Mucosa of rectum (tissue), 2 donors: ENCODE data around the gene ATXN1L.
A peak's percentile ranks its signal among the peaks of the same experiment; 100 is the strongest.

Experiments
- H3K27ac ChIP-seq, 2 donors: one replicate each; pipeline ENCODE4 v1.7.0; 2013; ENCODE audit warnings: inconsistent platforms in 2 of 2, low read depth in 2 of 2, low read length in 2 of 2
- H3K27me3 ChIP-seq, 2 donors: one replicate each; pipeline ENCODE4 v1.7.0; 2013; ENCODE audit warnings: low read length in 2 of 2; ENCODE audit not compliant: control insufficient read depth in 2 of 2, insufficient read depth in 2 of 2
- H3K36me3 ChIP-seq, 2 donors: one replicate each; pipeline ENCODE4 v1.7.0; 2013; ENCODE audit warnings: low read length in 2 of 2; ENCODE audit not compliant: control insufficient read depth in 2 of 2, insufficient read depth in 2 of 2
- H3K4me1 ChIP-seq, 2 donors: one replicate each; pipeline ENCODE4 v1.7.0; 2013; ENCODE audit warnings: low read length in 2 of 2, mild to moderate bottlenecking in 1 of 2; ENCODE audit not compliant: control insufficient read depth in 2 of 2, insufficient read depth in 2 of 2
- H3K4me3 ChIP-seq, 2 donors: one replicate each; pipeline ENCODE4 v1.7.0; 2013; ENCODE audit warnings: low read length in 2 of 2
- H3K9ac ChIP-seq, 2 donors: one replicate each; pipeline ENCODE4 v1.7.0; 2013; ENCODE audit warnings: low read length in 2 of 2, low read depth in 1 of 2, mild to moderate bottlenecking in 1 of 2
- H3K9me3 ChIP-seq, 2 donors: one replicate each; pipeline ENCODE4 v1.7.0; 2013; ENCODE audit warnings: low read length in 2 of 2; ENCODE audit not compliant: control insufficient read depth in 2 of 2
- donor health status: healthy.
- donor health status: Normal muscosa, but diverticular disease.

Gene ATXN1L

GRCh38 chr16:71867939-71868338, 22.2 kb downstream of the ATXN1L start:
- Histone ChIP-seq H3K36me3 (peaks cover 11 to 22% of the 10 kb centered on the region in 2 donors), H3K9me3 (no peaks in the 10 kb centered on the region), H3K4me3 (no peak overlapping the region), H3K27ac (no peak overlapping the region), H3K27me3 (no peaks in the 10 kb centered on the region), H3K9ac (no peak overlapping the region), H3K4me1 (no peaks in the 10 kb centered on the region)

GRCh38 chr16:71869089-71869488, 23.3 kb downstream of the ATXN1L start:
- Histone ChIP-seq H3K4me3 (no peak overlapping the region), H3K27me3 (no peaks in the 10 kb centered on the region), H3K9ac (no peak overlapping the region), H3K4me1 (no peaks in the 10 kb centered on the region), H3K27ac (no peak overlapping the region), H3K9me3 (no peaks in the 10 kb centered on the region), H3K36me3 (peaks cover 11 to 17% of the 10 kb centered on the region in 2 donors)

- Histone ChIP-seq H3K9ac (no peak overlapping the region), H3K27ac (no peak overlapping the region), H3K4me1 (no peaks in the 10 kb centered on the region), H3K9me3 (no peaks in the 10 kb centered on the region), H3K4me3 (no peak overlapping the region), H3K36me3 (peaks cover 3 to 9% of the 10 kb centered on the region in 2 donors), H3K27me3 (no peaks in the 10 kb centered on the region)
Measured at GRCh38 chr16:71870818-71871217, 25.0 kb downstream of the ATXN1L start.

GRCh38 chr16:71873199-71873598, 27.4 kb downstream of the ATXN1L start:
- Histone ChIP-seq H3K4me1 (no peaks in the 10 kb centered on the region), H3K27ac (no peak overlapping the region), H3K27me3 (no peaks in the 10 kb centered on the region), H3K9ac (no peak overlapping the region), H3K4me3 (no peak overlapping the region), H3K9me3 (no peaks in the 10 kb centered on the region), H3K36me3 (peaks cover 0 to 8% of the 10 kb centered on the region in 2 donors)

- Histone ChIP-seq H3K9me3 (no peaks in the 10 kb centered on the region), H3K9ac (no peak overlapping the region), H3K4me3 (no peak overlapping the region), H3K36me3 (peaks cover 8 to 21% of the 10 kb centered on the region in 2 donors), H3K27ac (no peak overlapping the region), H3K27me3 (no peaks in the 10 kb centered on the region), H3K4me1 (peaks cover 5 to 9% of the 10 kb centered on the region in 2 donors)
Measured at GRCh38 chr16:71878911-71879310, 33.1 kb downstream of the ATXN1L start.

DNA sequence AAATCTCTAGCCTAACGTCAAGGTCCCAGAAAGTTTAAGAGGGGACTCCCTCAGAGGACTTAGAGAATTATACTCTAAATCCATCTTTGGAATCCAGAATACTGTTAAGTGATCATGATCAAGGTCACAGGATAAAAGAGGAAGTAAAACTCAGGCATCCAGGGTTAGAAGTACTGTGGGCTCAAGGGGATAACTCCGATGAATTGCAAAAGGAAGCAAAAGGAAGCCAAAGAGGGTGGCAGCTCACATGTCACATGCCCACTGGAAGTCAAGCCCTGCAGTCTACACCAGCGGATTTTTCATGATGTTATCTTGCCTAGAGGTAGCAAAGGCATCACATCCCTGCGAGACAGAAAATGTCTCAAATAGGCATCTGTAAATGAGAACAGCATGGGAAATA, 34.4 kb downstream of the ATXN1L start:
- H3K36me3 ChIP-seq = peaks cover 8 to 21% of the 10 kb centered on the region in 2 donors
- no peak overlapping the region for H3K9ac ChIP-seq
- H3K4me1 ChIP-seq = peaks cover 8 to 15% of the 10 kb centered on the region in 2 donors
- no peak overlapping the region for H3K27ac ChIP-seq
- no peaks in the 10 kb centered on the region for H3K9me3 ChIP-seq
- H3K27me3 ChIP-seq = no peaks in the 10 kb centered on the region
- no peak overlapping the region for H3K4me3 ChIP-seq

DNA sequence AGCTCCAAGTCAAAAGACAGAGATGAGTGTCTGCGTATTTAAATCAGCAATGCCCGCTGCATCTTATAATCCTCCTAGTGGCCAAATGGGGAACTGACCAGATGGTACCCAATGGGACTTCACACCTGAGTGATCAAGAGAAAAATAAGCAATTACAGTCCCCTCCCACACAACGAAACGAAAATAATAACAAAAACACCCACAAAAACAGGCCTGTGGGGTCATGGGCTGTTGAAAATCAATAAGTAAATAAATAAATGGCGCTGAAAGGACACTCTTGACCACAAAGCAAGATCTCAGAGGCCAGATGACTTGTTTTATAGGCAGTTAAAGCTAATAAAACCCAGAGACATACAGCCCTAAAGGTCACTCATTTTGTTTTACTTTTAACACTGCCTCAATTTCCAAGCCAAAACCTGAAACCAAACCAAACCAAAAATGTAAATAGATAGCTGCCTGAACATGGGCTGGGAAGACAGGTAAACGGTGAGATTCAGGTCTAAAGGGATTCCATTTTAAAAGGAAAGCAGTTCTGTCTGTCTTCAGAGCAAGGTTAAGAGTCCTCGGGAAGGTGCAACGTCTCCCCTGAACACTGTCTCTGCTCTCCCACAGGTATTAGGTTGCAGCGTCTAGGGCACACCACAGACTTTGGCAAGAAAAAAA, 36.9 kb downstream of the ATXN1L start:
- Histone ChIP-seq H3K27ac (peak overlapping the region; percentile 83 to 85), H3K4me1 (peaks cover 8 to 15% of the 10 kb centered on the region in 2 donors), H3K9me3 (no peaks in the 10 kb centered on the region), H3K4me3 (peak overlapping the region; percentile 67 to 75), H3K27me3 (no peaks in the 10 kb centered on the region), H3K9ac (peak overlapping the region; percentile 27 to 88), H3K36me3 (peaks cover 8 to 14% of the 10 kb centered on the region in 2 donors)

GRCh38 chr16:71883168-71883848, 37.5 kb downstream of the ATXN1L start:
- peak overlapping the region; percentile 83 to 85 for H3K27ac ChIP-seq
- H3K4me3 ChIP-seq = peak overlapping the region; percentile 75 to 86
- no peaks in the 10 kb centered on the region for H3K9me3 ChIP-seq
- peaks cover 8 to 14% of the 10 kb centered on the region in 2 donors for H3K36me3 ChIP-seq
- no peaks in the 10 kb centered on the region for H3K27me3 ChIP-seq
- peak overlapping the region; percentile 83 to 88 for H3K9ac ChIP-seq
- H3K4me1 ChIP-seq = peaks cover 8 to 15% of the 10 kb centered on the region in 2 donors

DNA sequence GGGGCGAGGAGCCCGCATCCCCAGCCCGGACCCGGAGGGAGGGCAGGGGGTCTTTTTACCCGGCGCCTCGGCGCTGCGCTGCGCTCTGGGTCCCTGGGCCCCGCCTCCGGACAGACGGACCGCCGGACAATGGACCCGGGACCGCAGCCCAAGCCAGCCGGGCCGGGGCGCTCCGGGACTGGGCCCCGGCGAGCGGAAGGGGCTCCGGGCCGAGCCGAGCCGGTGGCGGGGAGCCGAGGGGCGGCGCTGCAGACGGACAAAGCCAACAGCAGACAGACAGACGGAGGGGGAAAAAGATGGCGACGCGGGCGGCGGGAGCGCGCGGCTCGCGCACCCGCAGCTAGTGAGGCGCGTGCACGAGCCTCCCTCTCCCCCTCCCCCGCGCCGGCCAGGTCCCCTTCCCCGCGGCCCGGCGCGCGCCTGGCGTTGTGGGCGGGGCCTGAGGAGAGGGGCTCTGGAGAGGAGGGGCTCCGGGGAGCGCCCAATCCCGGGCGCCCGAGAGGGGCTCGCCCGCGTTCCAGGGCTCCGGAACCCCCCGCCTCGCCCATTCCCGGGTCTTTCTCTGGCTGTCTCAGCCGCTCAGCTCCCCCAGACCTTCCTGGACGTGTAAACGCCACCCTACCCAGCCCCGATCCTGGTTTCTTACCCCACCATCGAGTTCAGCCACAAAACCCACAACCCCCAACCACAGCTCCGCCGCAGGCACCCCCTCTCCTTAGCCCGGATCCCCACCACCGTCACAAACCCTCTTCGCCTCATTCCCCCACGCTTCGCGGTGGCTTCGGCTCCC, 38.3 kb downstream of the ATXN1L start, which contains the start of gene ZNF821:
Gene ZNF821, minus strand, starts transcription at position 334 of the 790 bp plus-strand sequence. CDS start 4,236 bp downstream, outside the sequence.
- Histone ChIP-seq H3K36me3 (peaks cover 8 to 10% of the 10 kb centered on the region in 2 donors), H3K9ac (peak within 1 kb of the TSS; percentile 83 to 88), H3K4me1 (peaks cover 8 to 18% of the 10 kb centered on the region in 2 donors), H3K27me3 (no peaks in the 10 kb centered on the region), H3K9me3 (no peaks in the 10 kb centered on the region), H3K27ac (peak within 1 kb of the TSS; percentile 83 to 85), H3K4me3 (peak within 1 kb of the TSS; percentile 75 to 86)

GRCh38 chr16:71885261-71885650, 39.5 kb downstream of the ATXN1L start:
- Histone ChIP-seq H3K4me3 (peak overlapping the region; percentile 27 to 35), H3K4me1 (peaks cover 8 to 22% of the 10 kb centered on the region in 2 donors), H3K9ac (no peak overlapping the region), H3K27ac (peak overlapping the region in 1 of 2 donors; percentile 36), H3K36me3 (peaks cover 0 to 1% of the 10 kb centered on the region in 2 donors), H3K27me3 (no peaks in the 10 kb centered on the region), H3K9me3 (no peaks in the 10 kb centered on the region)
